ENCODE results near the gene REELD1.

The REELD1 gene

GRCh38 chr4:146261041-146261440 lies 46.7 kb downstream of the REELD1 start:
- intact Hi-C loops (cut with DNase I), result no loop called here
- no peak for DNase-seq

DNA sequence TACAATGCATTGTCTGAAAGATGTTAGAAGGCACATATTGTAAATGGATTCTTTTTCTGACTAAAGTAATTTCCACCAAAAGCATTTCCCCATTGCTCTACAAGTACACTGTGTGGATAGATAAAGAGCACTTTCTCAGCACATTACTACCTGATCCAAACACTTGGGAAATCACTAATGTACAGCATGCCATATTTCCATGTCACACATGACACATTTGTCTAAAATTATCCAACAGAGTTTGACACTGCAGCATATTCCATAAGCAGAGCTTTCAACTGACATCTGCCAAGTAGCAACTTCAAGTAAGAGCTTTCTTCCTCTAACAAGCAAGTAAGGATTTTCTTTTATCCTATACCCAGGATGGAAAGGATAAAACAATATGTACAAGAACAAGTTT lies 49.5 kb downstream of the REELD1 start:
- intact Hi-C loops (cut with DNase I), result no loop called here
- no peak for DNase-seq

- intact Hi-C loops (cut with DNase I), result no loop called here
Measured at GRCh38 chr4:146265950-146266490, 51.7 kb downstream of the REELD1 start.

DNA sequence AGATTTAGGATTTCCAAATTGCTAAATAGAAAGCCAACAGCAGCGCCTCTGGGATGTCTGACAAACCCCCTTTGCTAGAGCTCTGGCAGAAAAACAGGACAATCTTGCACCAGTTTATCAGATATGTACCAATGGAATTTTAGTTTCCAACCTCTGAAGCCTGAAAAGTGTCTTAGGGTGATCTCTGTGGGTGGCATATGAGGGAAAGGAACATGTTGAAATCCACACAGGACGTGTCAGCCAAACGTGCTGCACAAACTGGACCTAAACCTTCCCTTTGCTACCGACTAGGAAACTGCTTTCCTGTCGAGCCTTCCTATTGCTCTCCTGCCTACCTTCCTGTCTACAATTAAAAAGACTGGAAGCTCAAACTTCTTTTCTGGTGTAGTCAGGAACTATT lies 53.5 kb downstream of the REELD1 start:
- intact Hi-C loops (cut with DNase I), result no loop called here
- no peak for DNase-seq

More at GRCh38 chr4:146265950-146266490, 51.7 kb downstream of the REELD1 start:
- no peak for DNase-seq

GRCh38 chr4:146269228-146269653 lies 54.9 kb downstream of the REELD1 start:
- no peak for DNase-seq
- intact Hi-C loops (cut with DNase I), result no loop called here

- intact Hi-C loops (cut with DNase I), result no loop called here
Measured at GRCh38 chr4:146271466-146271865, 57.1 kb downstream of the REELD1 start.

GRCh38 chr4:146273204-146273901 lies 59.0 kb downstream of the REELD1 start:
- intact Hi-C loops (cut with DNase I), result no loop called here
- DNase-seq, result no peak

More at GRCh38 chr4:146271466-146271865, 57.1 kb downstream of the REELD1 start:
- no peak for DNase-seq

DNA sequence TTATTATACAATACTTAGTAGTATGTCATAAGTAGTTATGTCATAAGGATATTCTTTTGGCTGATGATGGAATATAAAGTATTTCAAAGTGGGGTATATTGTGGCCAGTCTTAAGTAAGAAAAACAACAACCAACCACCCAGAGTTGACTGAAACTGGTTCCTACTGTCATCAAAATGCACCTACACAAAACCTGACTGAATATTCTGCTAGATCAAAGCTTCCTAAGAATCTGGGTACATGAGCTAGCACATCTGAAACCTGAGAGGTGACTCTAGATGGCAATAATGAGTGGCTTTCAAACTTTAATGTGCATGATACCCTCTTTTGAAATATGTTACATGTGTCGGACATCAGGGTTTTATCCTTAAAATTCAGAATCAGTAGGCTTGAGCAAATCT lies 60.4 kb downstream of the REELD1 start:
- DNase-seq, result no peak
- intact Hi-C loops (cut with DNase I), result no loop called here

DNA sequence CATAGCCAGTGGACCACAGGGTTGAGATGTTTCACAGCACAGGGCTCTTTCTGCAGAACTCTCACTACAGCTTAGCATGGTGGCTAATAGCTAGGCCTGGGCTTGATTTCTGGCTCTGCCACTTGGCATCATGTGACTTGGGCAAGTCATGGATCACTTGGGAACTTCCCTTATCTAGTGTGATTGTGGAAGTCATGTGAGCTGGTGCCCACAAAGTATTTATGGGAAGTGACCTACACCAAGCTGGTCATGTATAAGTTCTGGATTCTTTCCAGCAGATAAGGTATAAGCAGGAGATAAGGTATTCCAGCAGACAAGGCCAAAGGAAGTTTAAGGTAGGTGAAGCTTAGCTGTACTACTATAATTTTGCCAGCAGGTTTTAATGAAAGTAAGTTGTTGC lies 61.0 kb downstream of the REELD1 start:
- no peak for DNase-seq
- intact Hi-C loops (cut with DNase I), result no loop called here

GRCh38 chr4:146278986-146279385 lies 64.6 kb downstream of the REELD1 start:
- intact Hi-C loops (cut with DNase I), result no loop called here
- no peak for DNase-seq
